Thoracic aorta (tissue), 2 donors: ENCODE results near the gene DMD. TPM values are rescaled to one million over a fixed set of nuclear protein-coding genes. Genes with fewer than 3 reads are reported as not detected.

Experiments used
- ATAC-seq: fragments of 150-250 bp; one replicate; pipeline ENCODE4 v1.8.0; 2017; ENCODE audit warnings: low read depth; ENCODE audit not compliant: insufficient number of reproducible peaks, low FRiP score
- DNase-seq: peaks from one replicate; pipeline ENCODE4 v3.0.0-alpha.2; 2020; ENCODE audit warnings: low spot score
- H3K27ac ChIP-seq, 2 donors: fragments of 200-600 bp; sonication (generic); 1 replicate in 1 of 2; 2 replicates in 1 of 2; pipeline ENCODE4 v1.5.1; 2016; ENCODE audit warnings: mild to moderate bottlenecking in 2 of 2, moderate library complexity in 2 of 2
- H3K27me3 ChIP-seq: fragments of 200-600 bp; sonication (generic); replicated peaks from 2 replicates; pipeline ENCODE4 v1.6.0; 2016; ENCODE audit warnings: mild to moderate bottlenecking; ENCODE audit not compliant: insufficient read depth
- H3K36me3 ChIP-seq: fragments of 200-600 bp; sonication (generic); one replicate; pipeline ENCODE4 v1.5.1; 2016
- H3K4me1 ChIP-seq, 2 donors: fragments of 200-600 bp; sonication (generic); 1 replicate in 1 of 2; 2 replicates in 1 of 2; pipeline versions ENCODE4 v1.5.1 to v1.6.0; 2016; ENCODE audit warnings: low read depth in 2 of 2, mild to moderate bottlenecking in 1 of 2; ENCODE audit not compliant: control insufficient read depth in 1 of 2
- H3K4me3 ChIP-seq: fragments of 200-600 bp; sonication (generic); 2 replicates; pipeline ENCODE4 v1.5.1; 2016; ENCODE audit warnings: mild to moderate bottlenecking
- H3K9me3 ChIP-seq: fragments of 200-600 bp; sonication (generic); 2 replicates; pipeline ENCODE4 v1.5.1; 2016
- CTCF ChIP-seq: fragments of 200-600 bp; sonication (generic); IDR thresholded peaks from one replicate; pipeline ENCODE4 v1.5.1; 2019; ENCODE audit warnings: antibody characterized with exemption
- total RNA-seq, 2 donors: library from RNA; depleted of rRNA; stranded (reverse); fragments of >200 nt; gene quantifications; one replicate each; pipeline versions ENCODE4 v1.1.0 to v1.2.3, GENCODE V29; 2016

Gene DMD
- total RNA-seq, 2 donors from 2014 or later = 224 to 233 TPM

GRCh38 chrX:31213941-31214340, 1997.4 kb downstream of the DMD start:
- Histone ChIP-seq H3K4me1 (peaks cover 0 to 7% of the 10 kb centered on the region in 2 donors), H3K27ac (no peak overlapping the region), H3K36me3 (no peaks in the 10 kb centered on the region), H3K4me3 (no peak overlapping the region), H3K27me3 (no peaks in the 10 kb centered on the region), H3K9me3 (no peaks in the 10 kb centered on the region)
- TF ChIP-seq CTCF = peak; percentile 38
- no peak for ATAC-seq
- no peak for DNase-seq

GRCh38 chrX:31212856-31213748, 1998.2 kb downstream of the DMD start:
- peaks cover 0 to 11% of the 10 kb centered on the region in 2 donors for H3K4me1 ChIP-seq
- H3K36me3 ChIP-seq = no peaks in the 10 kb centered on the region
- H3K9me3 ChIP-seq = no peaks in the 10 kb centered on the region
- H3K27me3 ChIP-seq = no peaks in the 10 kb centered on the region
- no peak overlapping the region for H3K4me3 ChIP-seq
- ATAC-seq = no peak
- DNase-seq = no peak
- no peak for TF ChIP-seq CTCF
- no peak overlapping the region for H3K27ac ChIP-seq

- Histone ChIP-seq H3K36me3 (no peaks in the 10 kb centered on the region), H3K4me3 (no peak overlapping the region), H3K27ac (no peak overlapping the region), H3K4me1 (peaks cover 0 to 11% of the 10 kb centered on the region in 2 donors), H3K27me3 (no peaks in the 10 kb centered on the region), H3K9me3 (no peaks in the 10 kb centered on the region)
- no peak for TF ChIP-seq CTCF
- ATAC-seq (no peak), DNase-seq (no peak)
Measured at GRCh38 chrX:31209005-31209628, 2002.2 kb downstream of the DMD start.

- Histone ChIP-seq H3K4me1 (no peaks in the 10 kb centered on the region), H3K36me3 (no peaks in the 10 kb centered on the region), H3K9me3 (no peaks in the 10 kb centered on the region), H3K4me3 (no peak overlapping the region), H3K27ac (no peak overlapping the region), H3K27me3 (no peaks in the 10 kb centered on the region)
- ATAC-seq = no peak
- no peak for TF ChIP-seq CTCF
- DNase-seq = no peak
Measured at GRCh38 chrX:31201503-31201902, 2009.8 kb downstream of the DMD start.

GRCh38 chrX:31200430-31200829, 2010.9 kb downstream of the DMD start:
- Histone ChIP-seq H3K27me3 (no peaks in the 10 kb centered on the region), H3K36me3 (no peaks in the 10 kb centered on the region), H3K4me3 (no peak overlapping the region), H3K9me3 (no peaks in the 10 kb centered on the region), H3K27ac (no peak overlapping the region), H3K4me1 (no peaks in the 10 kb centered on the region)
- no peak for TF ChIP-seq CTCF
- DNase-seq = no peak
- ATAC-seq = no peak
